Thyroid gland (tissue), 4 donors: ENCODE data around the gene DGKB.

Experiments
- CTCF ChIP-seq, 6 experiments: fragments of 200-600 bp in 3 of 6; fragments of 450-650 bp in 3 of 6; sonication (generic) in 3 of 6; IDR thresholded peaks; one replicate each; pipeline ENCODE4 v1.5.1; 2016 to 2019; ENCODE audit warnings: antibody characterized with exemption in 6 of 6, mild to moderate bottlenecking in 2 of 6, inconsistent platforms in 1 of 6, moderate library complexity in 1 of 6
- POLR2A ChIP-seq, 2 donors: fragments of 450-650 bp; IDR thresholded peaks; one replicate each; pipeline ENCODE4 v1.6.1; 2017; ENCODE audit warnings: antibody characterized with exemption in 2 of 2, mild to moderate bottlenecking in 2 of 2, moderate library complexity in 1 of 2

- TF ChIP-seq CTCF (IDR thresholded peaks at IDR 0.05) (no peak), POLR2A (IDR thresholded peaks at IDR 0.05) (no peak)
Observed at GRCh38 chr7:14368285-14368684, 534.3 kb downstream of the DGKB start.
